Neural progenitor cell (in vitro differentiated cells): ENCODE data around the gene FNDC8.

Source experiments
- EZH2phosphoT487 ChIP-seq: fragments of 200-600 bp; sonication (generic); IDR thresholded peaks from 2 replicates; pipeline ENCODE4 v1.6.1; 2017; ENCODE audit warnings: antibody characterized with exemption
- TF ChIP-seq, protein P1 (sequence below): fragments of 200-600 bp; sonication (generic); IDR thresholded peaks from 2 replicates; pipeline ENCODE4 v1.5.1; 2017; ENCODE audit warnings: antibody characterized with exemption, mild to moderate bottlenecking

GRCh38 chr17:35132099-35132498, 10.7 kb downstream of the FNDC8 start:
- TF ChIP-seq, protein P1, sequence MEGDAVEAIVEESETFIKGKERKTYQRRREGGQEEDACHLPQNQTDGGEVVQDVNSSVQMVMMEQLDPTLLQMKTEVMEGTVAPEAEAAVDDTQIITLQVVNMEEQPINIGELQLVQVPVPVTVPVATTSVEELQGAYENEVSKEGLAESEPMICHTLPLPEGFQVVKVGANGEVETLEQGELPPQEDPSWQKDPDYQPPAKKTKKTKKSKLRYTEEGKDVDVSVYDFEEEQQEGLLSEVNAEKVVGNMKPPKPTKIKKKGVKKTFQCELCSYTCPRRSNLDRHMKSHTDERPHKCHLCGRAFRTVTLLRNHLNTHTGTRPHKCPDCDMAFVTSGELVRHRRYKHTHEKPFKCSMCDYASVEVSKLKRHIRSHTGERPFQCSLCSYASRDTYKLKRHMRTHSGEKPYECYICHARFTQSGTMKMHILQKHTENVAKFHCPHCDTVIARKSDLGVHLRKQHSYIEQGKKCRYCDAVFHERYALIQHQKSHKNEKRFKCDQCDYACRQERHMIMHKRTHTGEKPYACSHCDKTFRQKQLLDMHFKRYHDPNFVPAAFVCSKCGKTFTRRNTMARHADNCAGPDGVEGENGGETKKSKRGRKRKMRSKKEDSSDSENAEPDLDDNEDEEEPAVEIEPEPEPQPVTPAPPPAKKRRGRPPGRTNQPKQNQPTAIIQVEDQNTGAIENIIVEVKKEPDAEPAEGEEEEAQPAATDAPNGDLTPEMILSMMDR = no peak
- no peak for TF ChIP-seq EZH2phosphoT487
